GM18861 (cell line): ENCODE measurements around the gene AKR1B1.
"Not testable (repeated sequence)": the region's sequence is repeated elsewhere in the genome, so short reads cannot be mapped to it uniquely, and the experiment has no call there.

ENCODE experiments used
- ATAC-seq: cut with Tn5 transposase; IDR thresholded peaks from one replicate; pipeline ENCODE4 v1.9.1; 2021; ENCODE audit not compliant: unreplicated experiment

Gene AKR1B1

GRCh38 chr7:134458806-134459698 is at the start of gene AKR1B1:
AKR1B1 (minus strand) TSS chr7:134459100; CDS start chr7:134459062, 38 bp downstream.
- peak; percentile 92 for ATAC-seq

GRCh38 chr7:134505856-134506255 is 47.0 kb upstream of the AKR1B1 start:
- no peak for ATAC-seq

GRCh38 chr7:134504660-134505164 is 45.8 kb upstream of the AKR1B1 start:
- ATAC-seq = no peak

- ATAC-seq = no peak
Observed at GRCh38 chr7:134502463-134503371, 43.8 kb upstream of the AKR1B1 start.

- ATAC-seq = no peak
Observed at GRCh38 chr7:134500982-134501381, 42.1 kb upstream of the AKR1B1 start.

GRCh38 chr7:134500406-134500805 is 41.5 kb upstream of the AKR1B1 start:
- ATAC-seq = no peak

GRCh38 chr7:134495546-134495945 is 36.6 kb upstream of the AKR1B1 start:
- no peak for ATAC-seq

- ATAC-seq = no peak
Observed at GRCh38 chr7:134493091-134493490, 34.2 kb upstream of the AKR1B1 start.

GRCh38 chr7:134487721-134488120 is 28.8 kb upstream of the AKR1B1 start:
- ATAC-seq = not testable (repeated sequence)

GRCh38 chr7:134485203-134485602 is 26.3 kb upstream of the AKR1B1 start:
- no peak for ATAC-seq

GRCh38 chr7:134483296-134483695 is 24.4 kb upstream of the AKR1B1 start:
- ATAC-seq = no peak

- no peak for ATAC-seq
Observed at GRCh38 chr7:134482858-134483257, 24.0 kb upstream of the AKR1B1 start.

GRCh38 chr7:134481167-134481566 is 22.3 kb upstream of the AKR1B1 start:
- no peak for ATAC-seq

GRCh38 chr7:134480730-134481129 is 21.8 kb upstream of the AKR1B1 start:
- no peak for ATAC-seq

- ATAC-seq = no peak
Observed at GRCh38 chr7:134480202-134480601, 21.3 kb upstream of the AKR1B1 start.

GRCh38 chr7:134478707-134479106 is 19.8 kb upstream of the AKR1B1 start:
- no peak for ATAC-seq

GRCh38 chr7:134477954-134478353 is 19.1 kb upstream of the AKR1B1 start:
- no peak for ATAC-seq

- no peak for ATAC-seq
Observed at GRCh38 chr7:134476044-134476443, 17.1 kb upstream of the AKR1B1 start.

- ATAC-seq = no peak
Observed at GRCh38 chr7:134474828-134475227, 15.9 kb upstream of the AKR1B1 start.

GRCh38 chr7:134473861-134474291 is 15.0 kb upstream of the AKR1B1 start:
- ATAC-seq = no peak

GRCh38 chr7:134472572-134473244 is 13.8 kb upstream of the AKR1B1 start:
- no peak for ATAC-seq
